DMS 273 (cell line): ENCODE measurements around the gene SUCLA2.
A peak's percentile ranks its signal among the peaks of the same experiment; 100 is the strongest.
"Not testable (repeated sequence)": the region's sequence is repeated elsewhere in the genome, so short reads cannot be mapped to it uniquely, and the experiment has no call there.

Experiments
- DNase-seq: peaks from one replicate; lab custom pipeline; 2025; ENCODE audit not compliant: unreplicated experiment; lab: John Stamatoyannopoulos, UW

SUCLA2 gene

GRCh38 chr13:48001114-48001881 lies at the start of gene SUCLA2:
TSS of gene SUCLA2 (minus strand) at chr13:48001273. CDS start at chr13:48001269, 4 bp downstream.
- DNase-seq, result peak; percentile 94

- DNase-seq, result no peak
These were observed 49.5 kb upstream of the SUCLA2 start for GRCh38 chr13:48050550-48050949.

DNA sequence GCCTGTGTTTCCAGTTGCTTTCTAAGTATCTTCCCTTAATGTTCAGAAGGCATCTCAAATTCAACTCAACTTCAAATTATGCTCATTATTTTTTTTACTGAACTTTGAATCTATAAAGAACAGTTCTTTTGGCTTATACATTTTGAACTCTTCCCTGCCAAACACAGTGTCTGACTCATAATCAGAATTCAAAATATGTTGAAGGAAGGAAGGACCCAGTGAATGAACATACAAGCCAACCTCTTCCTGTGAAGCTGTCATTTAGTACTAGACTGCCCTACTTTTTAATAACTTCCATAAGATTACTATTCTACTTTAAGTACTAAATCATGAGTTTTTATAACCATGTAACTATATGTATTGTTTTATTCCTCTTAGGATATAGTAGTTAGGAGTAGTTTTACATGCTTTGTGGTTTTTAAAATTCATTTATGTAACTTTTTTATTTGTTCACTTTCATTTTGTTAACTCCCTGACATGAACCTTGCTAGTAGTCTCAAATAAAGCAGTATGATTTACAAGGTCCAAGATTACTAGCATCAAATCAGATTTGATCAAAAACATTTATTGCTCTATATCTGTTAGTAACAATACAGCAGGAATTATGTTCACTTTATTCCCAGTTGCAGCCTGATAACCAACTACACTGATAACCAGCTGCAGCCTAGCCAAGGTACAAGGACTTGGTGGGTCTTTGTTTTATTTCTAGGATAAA lies 42.9 kb upstream of the SUCLA2 start:
- no peak for DNase-seq

- no peak for DNase-seq
These were observed 41.8 kb upstream of the SUCLA2 start for GRCh38 chr13:48042894-48043293.

- no peak for DNase-seq
These were observed 39.8 kb upstream of the SUCLA2 start for GRCh38 chr13:48040896-48041295.

- DNase-seq, result no peak
These were observed 39.0 kb upstream of the SUCLA2 start for GRCh38 chr13:48040049-48040448.

GRCh38 chr13:48038761-48039160 lies 37.7 kb upstream of the SUCLA2 start:
- DNase-seq, result no peak

- peak; percentile 98 for DNase-seq
These were observed 36.5 kb upstream of the SUCLA2 start, which contains the start of gene NUDT15 for GRCh38 chr13:48037346-48038173. TSS of gene NUDT15 (plus strand) at chr13:48037726. CDS start at chr13:48037747, 21 bp downstream.

DNA sequence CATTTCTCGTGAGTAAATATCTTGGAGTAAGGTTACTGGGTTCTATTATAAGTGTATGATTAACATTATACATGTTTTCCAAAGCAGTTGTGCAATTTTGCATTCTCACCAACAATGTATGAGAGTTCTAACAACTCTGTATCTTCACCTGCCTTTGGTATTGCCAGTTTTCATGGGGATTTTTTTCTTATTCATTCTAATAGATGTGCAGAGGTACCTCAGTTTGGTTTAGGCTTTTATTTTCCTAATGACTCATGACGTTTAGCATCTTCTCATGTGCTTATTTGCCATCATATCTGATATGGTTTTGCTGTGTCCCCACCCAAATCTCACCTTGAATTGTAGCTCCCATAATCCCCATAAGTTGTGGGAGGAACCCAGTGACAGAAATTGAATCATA lies 28.8 kb upstream of the SUCLA2 start:
- no peak for DNase-seq

GRCh38 chr13:48028066-48028465 lies 27.0 kb upstream of the SUCLA2 start:
- no peak for DNase-seq

DNA sequence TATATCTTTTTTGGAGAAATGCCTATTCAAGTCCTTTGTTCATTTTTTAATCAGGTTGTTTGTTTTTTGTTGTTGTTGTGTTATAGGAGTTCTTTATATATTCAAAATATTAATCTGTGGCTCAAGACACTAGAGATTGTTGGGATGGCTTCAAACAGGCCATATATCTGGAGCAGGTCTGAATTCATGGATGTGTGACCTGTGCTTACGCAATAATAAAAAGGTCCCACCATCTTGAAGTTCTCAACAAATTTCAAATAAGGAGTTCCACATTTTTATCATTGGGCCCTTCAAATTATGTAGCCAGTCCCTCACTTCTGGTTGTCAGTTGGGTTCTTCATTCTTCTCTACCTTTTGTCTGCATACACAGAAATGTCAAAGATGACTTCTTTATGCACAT lies 18.7 kb upstream of the SUCLA2 start:
- no peak for DNase-seq

GRCh38 chr13:48018637-48019036 lies 17.6 kb upstream of the SUCLA2 start:
- DNase-seq, result no peak

GRCh38 chr13:48014359-48014758 lies 13.3 kb upstream of the SUCLA2 start:
- no peak for DNase-seq

GRCh38 chr13:48012668-48013067 lies 11.6 kb upstream of the SUCLA2 start:
- no peak for DNase-seq

DNA sequence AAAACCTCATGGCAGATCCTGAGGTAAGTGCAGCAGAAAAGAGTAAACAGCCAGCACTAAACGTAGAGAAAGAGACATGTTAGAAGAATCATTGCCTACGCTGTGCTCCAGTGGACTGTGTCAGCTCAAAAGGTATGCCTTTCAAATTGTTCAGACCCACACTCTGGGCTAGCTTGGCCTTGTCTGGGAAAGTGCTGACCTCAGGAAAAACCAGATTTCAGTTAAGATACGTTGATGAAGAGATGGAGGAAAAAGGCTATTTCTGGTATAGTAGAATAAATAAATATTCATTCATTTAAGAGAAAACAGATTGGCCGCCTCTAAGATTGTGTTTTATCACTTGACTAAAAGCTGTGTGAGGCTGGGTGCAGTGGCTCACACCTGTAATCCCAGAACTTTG lies 9.6 kb upstream of the SUCLA2 start:
- DNase-seq, result no peak

- DNase-seq, result no peak
These were observed 8.2 kb upstream of the SUCLA2 start for GRCh38 chr13:48009284-48009683.

DNA sequence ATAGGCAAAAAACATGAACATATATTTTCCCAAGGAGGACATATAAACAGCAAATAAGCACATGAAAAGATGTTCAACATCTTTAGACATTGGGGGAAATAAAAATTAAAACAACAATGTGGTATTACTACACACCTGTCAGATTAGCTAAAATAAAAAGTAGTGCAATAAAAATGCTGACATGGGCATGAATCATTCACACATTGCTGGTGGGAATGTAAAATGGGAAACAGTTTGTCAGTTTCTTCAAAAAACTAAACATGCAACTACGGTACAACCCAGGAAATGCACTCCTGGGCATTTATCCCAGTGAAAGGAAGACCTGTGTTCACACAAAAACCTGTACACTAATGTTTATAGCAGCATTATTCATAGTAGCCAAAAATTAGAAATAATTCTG lies 5.3 kb upstream of the SUCLA2 start:
- DNase-seq, result no peak

DNA sequence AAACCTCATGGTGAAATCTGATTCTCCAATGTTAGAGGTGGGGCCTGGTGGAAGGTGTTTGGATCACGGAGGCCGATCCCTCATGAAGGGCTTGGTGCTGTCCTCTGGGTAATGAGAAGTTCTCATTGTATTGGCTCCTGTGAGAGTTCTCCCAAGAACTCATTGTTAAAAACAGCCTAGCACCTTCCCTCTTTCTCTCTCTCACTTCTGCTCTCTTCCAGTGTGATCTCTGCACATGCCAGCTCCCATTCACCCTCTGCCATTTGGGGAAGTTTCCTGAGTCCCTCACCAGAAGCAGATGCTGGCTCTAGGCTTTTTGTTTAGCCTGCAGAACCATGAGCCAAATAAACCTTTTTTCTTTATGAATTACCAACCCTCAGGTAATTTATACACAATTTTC lies 3.1 kb upstream of the SUCLA2 start:
- DNase-seq, result no peak

DNA sequence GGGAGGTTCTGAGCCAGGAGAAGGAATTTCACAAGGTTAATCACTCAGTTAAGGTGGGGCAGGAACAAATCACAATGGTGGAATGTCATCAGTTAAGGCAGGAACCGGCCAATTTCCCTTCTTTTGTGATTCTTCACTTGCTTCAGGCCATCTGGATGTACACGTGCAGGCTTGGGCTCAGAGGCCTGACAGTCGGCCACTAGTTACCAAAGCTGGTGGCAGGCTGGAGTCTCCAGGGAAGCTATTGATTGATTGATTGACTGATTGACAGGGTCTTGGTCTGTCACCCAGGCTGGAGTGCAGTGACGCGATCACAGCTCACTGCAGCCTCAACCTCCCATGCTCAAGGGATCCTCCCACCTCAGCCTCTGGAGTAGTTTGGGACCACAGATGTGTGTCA lies 926 bp upstream of the SUCLA2 start:
- DNase-seq, result not testable (repeated sequence)

DNA sequence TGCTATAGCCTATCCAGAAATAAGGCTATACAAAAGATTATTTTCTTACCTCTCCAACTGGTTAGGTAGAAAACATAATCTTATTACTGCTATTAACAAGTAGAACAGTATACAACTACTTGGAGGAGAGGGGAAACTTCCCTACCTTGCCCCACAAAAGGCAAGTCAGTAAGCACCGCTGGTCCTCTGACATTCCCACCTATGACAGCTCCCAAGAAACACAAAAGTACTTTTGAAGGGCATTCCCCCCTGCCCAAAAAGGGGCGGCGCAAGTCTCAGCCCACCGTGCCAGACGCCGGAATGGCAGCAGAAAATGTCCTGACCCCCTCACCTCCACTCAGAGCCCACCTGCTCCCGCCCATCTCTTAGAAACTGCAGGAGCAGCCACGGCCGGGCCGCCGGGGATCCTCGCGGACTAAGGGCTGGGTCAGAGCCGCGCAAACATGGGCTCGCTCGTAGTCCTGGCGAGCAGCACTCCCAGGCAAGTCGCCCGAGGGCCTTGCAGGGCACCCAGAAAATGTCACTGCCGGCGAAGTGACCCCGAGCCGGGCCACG lies 437 bp downstream of the SUCLA2 start:
- peak; percentile 60 for DNase-seq

DNA sequence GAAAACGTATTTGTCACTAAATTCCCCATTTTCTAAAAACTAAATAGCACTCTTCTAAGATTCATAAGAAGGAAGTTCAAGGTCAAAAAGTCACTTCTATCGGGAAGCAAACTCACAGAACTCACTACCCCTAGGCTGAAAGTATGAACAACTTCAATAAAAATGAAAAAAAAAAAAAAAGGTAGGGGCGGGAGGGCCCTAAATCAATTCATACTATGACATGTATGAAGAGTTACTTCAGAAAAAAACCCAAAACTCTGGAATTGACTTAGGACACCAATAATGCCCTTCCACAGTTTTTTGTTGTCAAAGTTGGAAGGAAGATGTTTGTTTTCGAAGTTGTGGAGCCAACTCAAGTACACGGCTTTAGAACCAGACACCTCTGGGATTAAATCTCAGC lies 1.1 kb downstream of the SUCLA2 start:
- no peak for DNase-seq
